Stimulated activated CD8-positive, alpha-beta memory T cell treated with anti-CD3 and anti-CD28 coated beads, Interleukin-15, amount 100 ng/mL, for 1 hour (primary cell): ENCODE data around the gene RHEBL1.

ENCODE experiments used
- DNase-seq: peaks from one replicate; pipeline ENCODE4 v3.0.0-alpha.2; 2020; ENCODE audit warnings: low read depth

RHEBL1 gene

DNA sequence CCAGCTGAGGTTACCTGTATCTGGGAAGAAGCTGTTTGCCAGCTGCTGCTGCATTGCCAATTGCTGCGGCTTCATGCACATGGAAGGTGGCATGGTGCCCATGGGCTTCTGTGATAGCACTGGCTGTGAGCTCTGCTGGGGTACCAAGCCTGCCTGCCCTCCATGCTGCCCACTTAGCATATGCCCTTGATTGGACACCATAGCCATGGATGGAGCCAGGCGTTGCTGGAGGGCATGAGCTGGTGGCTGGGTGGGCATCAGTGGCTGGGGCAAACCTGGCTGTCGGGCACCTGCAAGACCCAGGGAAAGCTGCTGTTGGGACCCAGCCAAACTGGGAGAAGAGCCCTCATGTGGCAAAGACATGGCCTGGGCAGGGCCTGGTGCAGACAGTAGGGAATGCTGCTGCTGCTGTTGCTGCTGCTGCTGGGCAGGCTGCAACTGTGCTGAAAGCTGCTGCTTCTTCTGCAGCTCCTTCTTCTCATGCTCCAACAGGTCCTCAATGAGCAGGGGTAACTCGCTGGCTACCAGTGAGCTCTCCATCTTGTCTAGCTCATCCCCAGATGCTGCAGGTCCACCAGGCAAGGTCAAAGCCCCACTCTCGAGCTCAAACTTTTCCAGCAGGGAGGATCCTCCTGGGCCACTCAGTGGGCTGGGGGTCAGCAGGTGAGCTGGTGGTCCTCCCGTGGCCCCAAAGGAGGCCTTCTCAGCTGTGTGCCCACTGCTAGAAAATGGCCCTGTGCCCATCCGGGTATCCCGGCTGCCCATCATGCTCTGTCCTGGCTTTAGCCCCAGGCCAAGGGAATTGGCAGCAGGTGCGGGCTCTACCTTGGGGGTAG is 32.5 kb downstream of the RHEBL1 start:
- DNase-seq = no peak

DNA sequence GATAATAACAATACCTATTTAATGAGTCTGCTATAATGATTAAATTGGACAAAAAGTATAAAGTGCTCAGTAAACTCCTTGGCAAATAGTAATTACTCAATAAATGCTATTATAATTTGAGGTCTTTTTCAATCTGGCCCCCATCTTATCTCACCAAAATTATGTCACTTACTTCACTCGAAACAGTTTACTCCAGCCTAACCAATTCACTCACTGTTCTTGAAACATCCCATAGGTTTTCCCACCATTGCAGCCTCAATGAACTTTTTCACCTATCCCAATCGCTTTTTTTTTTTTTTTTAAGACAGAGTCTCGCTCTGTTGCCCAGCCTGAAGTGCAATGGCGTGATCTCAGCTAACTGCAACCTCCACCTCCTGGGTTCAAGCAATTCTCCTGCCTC is 33.8 kb downstream of the RHEBL1 start:
- DNase-seq = no peak

- DNase-seq = no peak
Measured at GRCh38 chr12:49034286-49034622, 35.5 kb downstream of the RHEBL1 start.

- DNase-seq = no peak
Measured at GRCh38 chr12:49033611-49034285, 36.0 kb downstream of the RHEBL1 start.

DNA sequence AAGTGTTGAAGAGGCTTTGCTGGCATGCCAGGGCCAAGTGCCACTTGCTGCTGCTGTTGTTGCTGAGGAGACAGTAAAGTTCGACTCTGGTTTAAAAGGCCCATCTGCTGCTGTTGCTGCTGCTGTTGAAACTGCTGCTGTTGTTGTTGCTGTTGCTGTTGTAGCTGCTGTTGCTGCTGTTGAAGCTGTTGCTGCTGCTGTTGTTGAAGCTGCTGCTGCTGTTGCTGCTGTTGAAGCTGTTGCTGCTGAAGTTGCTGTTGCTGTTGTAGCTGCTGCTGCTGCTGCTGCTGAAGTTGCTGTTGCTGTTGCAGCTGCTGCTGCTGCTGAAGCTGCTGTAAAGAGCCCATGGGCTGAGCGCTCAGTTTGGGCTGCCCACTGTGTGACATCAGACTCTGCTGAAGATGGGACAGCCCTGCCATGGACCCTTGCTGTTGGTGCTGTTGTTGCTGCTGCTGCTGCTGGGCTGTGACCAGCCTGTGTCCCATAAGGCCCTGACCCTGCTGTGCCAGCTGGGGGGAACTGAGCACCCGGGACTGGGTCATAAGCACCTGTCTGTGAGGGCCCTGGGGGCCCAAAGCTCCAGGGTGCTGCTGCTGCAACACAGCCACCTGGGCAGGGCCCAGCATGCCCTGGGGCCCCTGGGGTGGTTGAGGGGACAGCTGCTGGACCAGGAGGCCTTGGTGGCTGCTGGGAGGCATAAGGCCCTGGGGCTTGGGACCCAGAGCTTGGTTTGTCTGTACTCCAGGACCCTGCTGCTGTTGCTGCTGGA is 36.9 kb downstream of the RHEBL1 start:
- no peak for DNase-seq

DNA sequence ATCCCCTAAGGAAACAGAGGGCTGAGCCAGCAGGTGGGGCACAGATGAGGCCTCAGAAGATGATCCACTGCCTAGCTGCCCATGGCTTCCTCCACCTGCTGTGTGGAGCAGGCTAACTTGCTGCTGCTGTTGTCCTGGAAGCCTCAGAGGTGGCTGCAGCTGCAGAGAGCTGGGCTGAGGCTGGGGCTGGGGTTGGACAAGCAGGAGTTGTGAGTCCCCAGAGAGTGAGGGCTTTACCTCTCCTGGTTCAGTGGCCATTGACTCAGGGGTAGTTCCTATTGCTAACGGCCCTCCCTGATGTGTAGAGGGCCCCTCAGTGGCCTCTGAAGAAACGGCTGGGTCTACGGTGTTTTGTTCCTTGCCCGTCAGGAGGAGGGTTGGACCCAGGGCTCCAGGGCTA is 37.5 kb downstream of the RHEBL1 start:
- DNase-seq = no peak

- no peak for DNase-seq
Measured at GRCh38 chr12:49031573-49032161, 38.1 kb downstream of the RHEBL1 start.

DNA sequence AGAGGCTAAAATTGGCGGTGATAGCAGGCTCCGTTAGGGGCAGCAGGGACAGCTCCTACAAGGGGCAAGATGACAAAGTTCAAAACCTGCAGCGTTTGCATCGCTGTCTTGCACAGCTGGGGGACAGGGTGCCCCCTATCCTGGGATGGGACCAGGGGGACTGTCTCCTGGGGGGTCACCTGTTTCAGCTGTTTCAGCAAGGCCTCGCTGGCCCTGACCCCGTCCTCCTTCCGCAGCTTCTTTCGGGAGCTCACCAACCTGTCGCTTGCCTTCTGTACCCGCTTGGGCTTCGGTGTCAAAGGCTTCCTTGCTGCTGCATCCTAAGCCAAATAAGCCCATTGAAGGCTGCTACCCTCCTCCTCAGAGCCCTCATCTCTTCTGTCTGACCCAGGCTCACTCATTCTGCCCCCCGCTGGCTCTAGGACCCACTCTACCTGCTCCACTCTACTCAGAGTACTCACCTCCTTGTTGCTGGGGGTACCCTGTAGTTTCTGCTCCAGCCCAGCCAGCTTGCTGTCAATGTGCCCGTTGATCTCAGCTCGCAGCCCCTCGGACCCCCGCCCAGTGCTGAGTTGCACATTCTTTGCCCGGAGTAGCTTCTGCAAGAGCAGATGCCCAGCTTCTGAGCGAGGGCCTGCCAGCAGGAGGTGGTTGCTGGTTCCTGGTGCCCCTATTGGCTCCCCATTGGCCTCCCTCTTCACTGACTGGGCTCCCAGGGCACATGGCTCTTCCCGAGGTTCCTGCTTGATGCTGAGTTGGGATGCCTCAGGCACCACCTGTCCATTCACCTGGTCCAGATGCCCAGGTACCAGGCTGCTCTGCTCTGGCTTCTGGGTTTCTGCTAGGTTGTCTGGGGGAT is 38.8 kb downstream of the RHEBL1 start:
- no peak for DNase-seq

DNA sequence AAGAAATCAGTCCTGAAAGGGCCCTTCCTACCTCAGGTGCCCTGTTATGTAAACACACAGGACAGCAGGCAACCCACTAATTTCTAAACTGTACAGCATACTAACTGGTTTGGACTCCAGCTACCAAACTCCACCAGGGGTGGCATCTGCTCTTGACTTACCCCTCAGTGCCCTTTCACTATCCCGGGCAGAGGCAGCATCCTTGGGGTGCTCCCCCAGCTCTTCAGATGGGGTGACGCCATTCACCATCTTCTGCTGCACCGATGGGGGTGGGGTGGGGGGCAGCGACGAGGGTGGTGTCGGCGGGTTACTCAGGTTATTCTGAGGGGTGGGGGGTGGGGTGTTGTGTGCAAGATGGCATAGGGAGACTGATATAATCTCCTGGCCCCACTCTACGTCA is 39.7 kb downstream of the RHEBL1 start:
- no peak for DNase-seq

GRCh38 chr12:49028666-49029275 is 41.0 kb downstream of the RHEBL1 start:
- no peak for DNase-seq

GRCh38 chr12:49027846-49028555 is 41.8 kb downstream of the RHEBL1 start:
- DNase-seq = no peak

GRCh38 chr12:49026678-49027480 is 42.9 kb downstream of the RHEBL1 start:
- DNase-seq = no peak

- no peak for DNase-seq
Measured at GRCh38 chr12:49026101-49026500, 43.7 kb downstream of the RHEBL1 start.

GRCh38 chr12:49025463-49025862 is 44.3 kb downstream of the RHEBL1 start:
- no peak for DNase-seq

DNA sequence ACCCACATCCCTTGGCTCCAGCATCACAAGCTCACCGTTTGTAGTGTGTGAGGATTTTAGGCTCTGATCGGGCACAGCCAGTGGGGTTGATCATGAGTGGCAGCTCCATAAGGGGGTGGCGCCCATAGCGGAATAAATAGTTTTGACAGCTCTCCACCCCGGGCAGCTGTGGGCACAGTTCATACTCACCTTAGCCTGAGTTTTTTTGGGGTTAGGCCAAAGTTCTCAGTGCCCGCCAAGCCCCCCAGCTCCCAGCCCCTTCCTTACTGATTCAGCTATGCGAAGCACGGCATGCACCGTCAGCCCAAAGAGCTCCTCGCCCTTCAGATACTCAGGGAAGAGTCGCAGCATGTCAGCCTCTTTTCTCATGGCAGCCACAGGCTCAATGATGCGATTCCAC is 45.2 kb downstream of the RHEBL1 start:
- DNase-seq = no peak

DNA sequence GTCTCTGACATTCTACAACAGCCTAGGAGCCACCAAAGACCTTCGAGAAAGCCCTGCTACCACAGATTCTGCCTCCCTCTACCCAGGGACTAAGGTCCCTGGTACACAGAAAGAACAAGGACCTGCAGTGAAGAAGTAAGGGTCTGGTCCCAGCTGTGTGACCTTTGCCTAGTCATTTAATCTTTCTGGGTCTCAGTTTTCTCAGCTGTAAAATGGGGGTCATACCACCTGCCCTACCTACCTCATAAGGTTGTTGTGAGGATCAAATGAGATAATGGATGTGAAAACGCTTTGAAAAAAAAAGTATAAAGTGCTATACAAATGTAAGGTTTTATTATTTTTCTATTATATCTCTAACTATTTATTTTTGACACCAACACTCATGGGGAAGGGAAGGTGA is 46.0 kb downstream of the RHEBL1 start:
- DNase-seq = no peak

GRCh38 chr12:49022558-49023178 is 47.1 kb downstream of the RHEBL1 start:
- DNase-seq = no peak

GRCh38 chr12:49021292-49021915 is 48.4 kb downstream of the RHEBL1 start:
- DNase-seq = no peak

GRCh38 chr12:49020441-49020840 is 49.3 kb downstream of the RHEBL1 start:
- no peak for DNase-seq
